Astrocyte of the spinal cord (primary cell): ENCODE data around the gene C12orf56.
A peak's percentile ranks its signal among the peaks of the same experiment; 100 is the strongest.

ENCODE experiments used
- DNase-seq: peaks from one replicate; pipeline ENCODE4 v3.0.0; 2011; ENCODE audit warnings: low read depth, low spot score
- H3K4me3 ChIP-seq: 2 replicates; pipeline ENCODE4 v1.5.1; 2011; ENCODE audit warnings: low read depth, mild to moderate bottlenecking, low read length, moderate library complexity
- in situ Hi-C: cut with HindIII; loops from 2 replicates; pipeline ENCODE4 v1.10.0; 2017; ENCODE audit warnings: low sequenced_read_pairs
- TF ChIP-seq, protein P1 (sequence below): IDR thresholded peaks from 2 replicates; pipeline ENCODE4 v1.5.1; 2012; ENCODE audit warnings: low read depth, mild to moderate bottlenecking, low read length, inconsistent platforms

C12orf56 gene

DNA sequence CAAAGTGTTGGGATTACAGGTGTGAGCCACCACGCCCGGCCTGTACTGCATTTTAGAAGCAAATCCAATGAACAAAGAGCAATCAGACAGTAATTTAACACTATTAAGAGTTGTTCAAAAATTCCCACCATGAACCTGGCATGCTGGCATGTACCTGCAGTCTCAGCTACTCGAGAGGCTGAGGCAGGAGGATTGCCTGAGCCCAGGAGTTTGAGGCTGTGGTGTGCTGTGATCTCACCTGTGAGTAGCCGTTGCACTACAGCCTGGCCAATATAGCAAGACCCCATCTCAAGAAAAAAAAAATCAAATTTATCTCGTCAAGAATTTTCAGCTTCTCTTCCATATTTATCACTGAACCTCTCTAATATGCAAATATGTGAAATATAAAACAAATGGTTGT is 128.7 kb downstream of the C12orf56 start:
- no peak for DNase-seq
- in situ Hi-C loops: no loop called here
- TF ChIP-seq, protein P1, sequence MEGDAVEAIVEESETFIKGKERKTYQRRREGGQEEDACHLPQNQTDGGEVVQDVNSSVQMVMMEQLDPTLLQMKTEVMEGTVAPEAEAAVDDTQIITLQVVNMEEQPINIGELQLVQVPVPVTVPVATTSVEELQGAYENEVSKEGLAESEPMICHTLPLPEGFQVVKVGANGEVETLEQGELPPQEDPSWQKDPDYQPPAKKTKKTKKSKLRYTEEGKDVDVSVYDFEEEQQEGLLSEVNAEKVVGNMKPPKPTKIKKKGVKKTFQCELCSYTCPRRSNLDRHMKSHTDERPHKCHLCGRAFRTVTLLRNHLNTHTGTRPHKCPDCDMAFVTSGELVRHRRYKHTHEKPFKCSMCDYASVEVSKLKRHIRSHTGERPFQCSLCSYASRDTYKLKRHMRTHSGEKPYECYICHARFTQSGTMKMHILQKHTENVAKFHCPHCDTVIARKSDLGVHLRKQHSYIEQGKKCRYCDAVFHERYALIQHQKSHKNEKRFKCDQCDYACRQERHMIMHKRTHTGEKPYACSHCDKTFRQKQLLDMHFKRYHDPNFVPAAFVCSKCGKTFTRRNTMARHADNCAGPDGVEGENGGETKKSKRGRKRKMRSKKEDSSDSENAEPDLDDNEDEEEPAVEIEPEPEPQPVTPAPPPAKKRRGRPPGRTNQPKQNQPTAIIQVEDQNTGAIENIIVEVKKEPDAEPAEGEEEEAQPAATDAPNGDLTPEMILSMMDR: no peak
- no peak overlapping the region for H3K4me3 ChIP-seq

DNA sequence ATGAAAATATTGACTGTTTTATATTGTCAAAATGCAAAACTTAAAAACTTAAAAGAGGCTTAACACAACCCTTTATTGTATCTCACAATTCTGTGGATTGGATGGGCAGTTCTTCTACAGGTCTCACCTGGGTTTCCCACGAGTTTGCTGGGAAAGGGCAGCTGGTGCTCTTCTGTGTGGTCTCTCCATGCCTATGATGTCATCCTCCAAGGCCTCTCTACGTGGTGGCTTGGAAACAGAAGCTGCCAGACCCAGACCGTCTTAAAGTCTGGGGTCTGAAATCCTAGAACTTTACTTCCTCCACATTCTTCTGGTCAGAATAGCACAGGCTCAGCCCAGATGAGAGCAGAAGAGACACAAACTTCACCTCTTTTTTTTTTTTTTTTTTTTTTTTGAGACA is 132.0 kb downstream of the C12orf56 start:
- no peak for DNase-seq
- H3K4me3 ChIP-seq: no peak overlapping the region
- TF ChIP-seq, protein P1: no peak
- in situ Hi-C loops: no loop called here

DNA sequence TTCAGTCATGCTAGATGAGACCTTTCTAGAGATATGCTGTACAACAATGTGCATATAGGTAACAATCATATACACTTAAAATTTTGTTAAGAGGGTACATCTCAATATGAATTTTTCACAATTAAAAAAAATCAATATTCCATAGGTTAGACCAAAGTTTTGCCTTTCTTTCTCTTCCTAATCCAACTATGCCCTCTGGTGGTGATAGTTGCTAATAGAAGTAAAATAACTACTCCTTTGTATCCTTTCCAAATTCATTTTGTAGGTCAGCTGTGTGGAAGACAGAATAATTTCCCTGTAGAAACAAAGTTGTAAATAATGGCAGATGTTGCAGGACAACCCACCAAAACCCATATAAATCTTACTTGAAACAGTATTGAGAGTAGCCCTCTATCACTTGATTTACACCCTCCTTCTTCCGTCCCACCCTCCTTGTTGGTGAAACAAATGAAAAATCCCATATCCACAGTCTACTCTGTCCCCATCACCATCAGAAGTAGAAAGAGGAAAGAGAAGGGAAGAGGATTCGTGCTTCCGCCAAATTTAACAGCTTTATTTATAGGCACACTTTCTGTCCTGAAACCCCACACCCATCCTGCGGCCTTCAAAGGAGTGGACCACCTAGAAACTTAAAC is 134.3 kb downstream of the C12orf56 start:
- in situ Hi-C loops: no loop called here
- TF ChIP-seq, protein P1: peak; percentile 52
- H3K4me3 ChIP-seq: no peak overlapping the region
- DNase-seq: peak; percentile 72

DNA sequence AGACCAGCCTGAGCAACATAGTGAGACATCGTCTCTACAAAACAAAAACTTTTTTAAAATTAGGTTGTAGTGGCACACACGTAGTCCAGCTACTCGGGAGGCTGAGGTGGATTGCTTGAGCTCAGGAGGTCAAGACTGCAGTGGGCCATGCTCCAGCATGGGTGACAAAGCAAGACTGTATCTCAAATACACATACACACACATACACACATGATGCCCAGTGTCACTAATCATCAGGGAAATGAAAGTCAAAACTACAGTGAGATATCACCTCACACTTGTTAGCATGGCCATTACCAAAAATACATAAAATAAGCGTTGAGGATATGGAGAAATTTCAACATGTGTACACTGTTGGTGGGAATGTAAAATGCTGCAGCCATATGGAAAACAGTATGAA is 135.3 kb downstream of the C12orf56 start:
- H3K4me3 ChIP-seq: no peak overlapping the region
- TF ChIP-seq, protein P1: no peak
- in situ Hi-C loops: no loop called here
- DNase-seq: no peak

DNA sequence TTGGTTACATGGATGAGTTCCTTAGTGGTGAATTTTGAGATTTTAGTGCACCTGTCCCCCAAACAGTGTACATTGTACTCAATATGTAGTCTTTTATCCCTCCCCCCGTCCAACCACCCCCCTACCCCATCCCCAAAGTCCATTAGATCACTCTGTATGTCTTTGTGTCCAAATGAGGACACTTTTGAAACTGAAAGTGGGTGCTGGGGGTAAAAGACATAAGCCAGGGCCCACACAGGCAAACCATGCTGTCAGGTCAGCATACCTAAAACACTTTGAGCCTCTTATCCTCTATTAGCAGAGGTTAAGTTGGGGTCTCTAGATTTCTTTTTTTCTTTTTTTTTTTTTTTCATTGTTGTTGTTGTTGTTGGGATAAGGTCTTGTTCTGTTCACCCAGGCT is 137.2 kb downstream of the C12orf56 start:
- no peak for DNase-seq
- TF ChIP-seq, protein P1: no peak
- no peak overlapping the region for H3K4me3 ChIP-seq
- in situ Hi-C loops: no loop called here

DNA sequence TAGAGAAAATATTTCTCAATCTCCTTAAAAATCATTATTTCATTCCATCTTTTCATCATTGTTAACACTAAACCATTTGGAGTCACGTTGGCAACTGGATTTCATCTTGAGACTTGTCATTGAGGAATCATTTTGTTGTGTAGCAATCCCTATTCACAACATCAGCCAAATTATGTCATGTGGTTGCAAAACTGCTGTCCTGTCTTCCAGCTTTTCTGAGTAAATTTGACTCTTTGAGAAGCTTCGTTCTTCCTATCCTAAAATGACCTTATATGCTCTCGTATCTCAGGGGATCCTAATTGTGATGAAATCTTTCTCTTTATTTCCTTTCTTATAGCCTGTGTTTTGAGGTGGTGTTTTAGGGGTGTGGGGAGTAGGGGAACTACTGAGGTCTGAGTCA is 137.9 kb downstream of the C12orf56 start:
- H3K4me3 ChIP-seq: no peak overlapping the region
- no peak for DNase-seq
- in situ Hi-C loops: no loop called here
- TF ChIP-seq, protein P1: no peak
